HCT116 (cell line): ENCODE measurements around the gene ATOH8. TPM values are rescaled to one million over a fixed set of nuclear protein-coding genes. Genes with fewer than 3 reads are reported as not detected.

Experiments
- ATAC-seq: fragments of 200-7000 bp; cut with Tn5 transposase; 2 replicates; pipeline ENCODE4 v1.9.1; 2020; ENCODE audit warnings: mild to moderate bottlenecking, moderate library complexity
- BruUV-seq: library from RNA; stranded (reverse); fragments of 400-500 nt; replicated peaks from 2 replicates; lab custom pipeline; 2021; lab: Mats Ljungman, UMichigan
- CTCF ChIA-PET: fragments of 300-600 bp; sonication (Branson Sonifier 250); formaldehyde crosslinking; loops from one replicate; lab custom pipeline; 2021; ENCODE audit warnings: antibody characterized with exemption; lab: Charles Lee
- POLR2A ChIA-PET: fragments of 300-600, 350-600 bp; sonication (Branson Sonifier 250); formaldehyde crosslinking; loops from one replicate; lab custom pipeline; 2021; ENCODE audit warnings: antibody characterized with exemption; lab: Charles Lee
- RAD21 ChIA-PET, 2 experiments: fragments of 300-600 bp; sonication (Branson Sonifier 250); formaldehyde crosslinking; loops; one replicate each; lab custom pipeline; 2023; ENCODE audit warnings: low total read pairs in 2 of 2; ENCODE audit not compliant: uncharacterized antibody in 2 of 2, unreplicated experiment in 2 of 2, low non-redundant PET in 1 of 2; lab: Charles Lee
- DNase-seq: peaks from one replicate; pipeline ENCODE4 v3.0.0-alpha.2; 2010; ENCODE audit warnings: low read depth, low spot score
- H2AFZ ChIP-seq: fragments of 200-600 bp; shearing (Covaris generic), sonication (generic); 2 replicates; pipeline ENCODE4 v1.6.1; 2017; ENCODE audit warnings: low read depth, mixed run types, mixed read lengths, antibody characterized with exemption, low read length; ENCODE audit not compliant: poor library complexity, severe bottlenecking
- H3K27ac ChIP-seq: 2 replicates; pipeline ENCODE4 v1.5.1; 2012; ENCODE audit warnings: low read depth, low read length
- H3K27me3 ChIP-seq: fragments of 200-600 bp; sonication (generic); 2 replicates; pipeline ENCODE4 v1.6.1; 2016; ENCODE audit warnings: mixed run types, low read length, mixed read lengths; ENCODE audit not compliant: insufficient read depth
- H3K36me3 ChIP-seq, 2 experiments: fragments of 200-500 bp in 1 of 2; fragments of 200-600 bp in 1 of 2; sonication (Bioruptor generic) in 1 of 2; sonication (generic) in 1 of 2; 2 replicates each; pipeline versions ENCODE4 v1.5.1 to v1.6.1; 2014 to 2016; ENCODE audit warnings: low read length in 2 of 2, inconsistent platforms in 1 of 2, mixed read lengths in 1 of 2, mixed run types in 1 of 2; ENCODE audit not compliant: insufficient read depth in 2 of 2, control insufficient read depth in 1 of 2
- H3K4me1 ChIP-seq, 2 experiments: fragments of 200-600 bp in 1 of 2; sonication (generic) in 1 of 2; 2 replicates each; pipeline versions ENCODE4 v1.5.1 to v1.6.1; 2012 to 2017; ENCODE audit warnings: low read length in 2 of 2, inconsistent platforms in 1 of 2, mild to moderate bottlenecking in 1 of 2, mixed read lengths in 1 of 2, mixed run types in 1 of 2, moderate library complexity in 1 of 2; ENCODE audit not compliant: insufficient read depth in 2 of 2, control insufficient read depth in 1 of 2
- H3K4me2 ChIP-seq: fragments of 200-600 bp; sonication (generic); 2 replicates; pipeline ENCODE4 v1.6.1; 2017; ENCODE audit warnings: mixed run types, low read length, mixed read lengths
- H3K4me3 ChIP-seq, 2 experiments: fragments of 200-600 bp in 1 of 2; sonication (generic) in 1 of 2; replicated peaks in 1 of 2; 2 replicates each; pipeline ENCODE4 v1.5.1; 2011 to 2016; ENCODE audit warnings: low read length in 2 of 2, control low read depth in 1 of 2, low read depth in 1 of 2, mild to moderate bottlenecking in 1 of 2, mixed read lengths in 1 of 2, mixed run types in 1 of 2
- H3K79me2 ChIP-seq: fragments of 200-600 bp; sonication (generic); 2 replicates; pipeline ENCODE4 v1.6.1; 2017; ENCODE audit warnings: mild to moderate bottlenecking, mixed run types, low read length, moderate library complexity, mixed read lengths; ENCODE audit not compliant: insufficient read depth
- H3K9ac ChIP-seq: fragments of 200-600 bp; sonication (generic); 2 replicates; pipeline ENCODE4 v1.6.1; 2016; ENCODE audit warnings: low read length, mixed read lengths
- H3K9me2 ChIP-seq: fragments of 200-600 bp; sonication (generic), shearing (Covaris generic); 2 replicates; pipeline ENCODE4 v1.6.1; 2017; ENCODE audit warnings: mixed run types, mild to moderate bottlenecking, moderate library complexity; ENCODE audit not compliant: insufficient read depth
- H3K9me3 ChIP-seq, 2 experiments: fragments of 200-500 bp in 1 of 2; fragments of 200-600 bp in 1 of 2; sonication (Bioruptor generic) in 1 of 2; sonication (generic) in 1 of 2; 2 replicates each; pipeline ENCODE4 v1.6.1; 2014 to 2017; ENCODE audit warnings: low read length in 2 of 2, mixed read lengths in 2 of 2, inconsistent platforms in 1 of 2, low read depth in 1 of 2, mild to moderate bottlenecking in 1 of 2, mixed run types in 1 of 2, moderate library complexity in 1 of 2; ENCODE audit not compliant: control insufficient read depth in 1 of 2, insufficient read depth in 1 of 2
- H4K20me1 ChIP-seq: fragments of 200-600 bp; sonication (generic), shearing (Covaris generic); 2 replicates; pipeline ENCODE4 v1.6.1; 2017; ENCODE audit warnings: mixed run types, mild to moderate bottlenecking, moderate library complexity; ENCODE audit not compliant: insufficient read depth
- ATF3 ChIP-seq: IDR thresholded peaks from 2 replicates; pipeline ENCODE4 v1.6.1; 2012
- CEBPB ChIP-seq: IDR thresholded peaks from 2 replicates; pipeline ENCODE4 v1.6.1; 2012; ENCODE audit warnings: low read depth
- JUND ChIP-seq: IDR thresholded peaks from 2 replicates; pipeline ENCODE4 v1.6.1; 2012
- SIN3A ChIP-seq: IDR thresholded peaks from 2 replicates; pipeline ENCODE4 v1.6.1; 2012; ENCODE audit warnings: low read depth
- SRF ChIP-seq: IDR thresholded peaks from 2 replicates; pipeline ENCODE4 v1.6.1; 2012; ENCODE audit warnings: low read depth
- TCF7L2 ChIP-seq: IDR thresholded peaks from 2 replicates; pipeline ENCODE4 v1.7.0; 2011; ENCODE audit warnings: borderline replicate concordance, inconsistent platforms; ENCODE audit not compliant: insufficient read depth, insufficient read length; ENCODE audit errors: extremely low read depth
- intact Hi-C: fragments of 100-400 bp; cut with micrococcal nuclease; formaldehyde crosslinking; loops from 2 replicates; pipeline ENCODE4 v1.10.0; 2022
- total RNA-seq: library from RNA; stranded (reverse); gene quantifications from one replicate; pipeline ENCODE4 v1.2.1, GENCODE V29; 2021; ENCODE audit not compliant: unreplicated experiment
- TF ChIP-seq, protein P1 (sequence below): IDR thresholded peaks from 2 replicates; pipeline ENCODE4 v1.6.1; 2011; ENCODE audit warnings: mild to moderate bottlenecking, low read length, moderate library complexity; ENCODE audit not compliant: insufficient replicate concordance; ENCODE audit errors: extremely low read depth

Gene ATOH8
- total RNA-seq, 1 experiment from 2014 or later = 0.74 TPM

DNA sequence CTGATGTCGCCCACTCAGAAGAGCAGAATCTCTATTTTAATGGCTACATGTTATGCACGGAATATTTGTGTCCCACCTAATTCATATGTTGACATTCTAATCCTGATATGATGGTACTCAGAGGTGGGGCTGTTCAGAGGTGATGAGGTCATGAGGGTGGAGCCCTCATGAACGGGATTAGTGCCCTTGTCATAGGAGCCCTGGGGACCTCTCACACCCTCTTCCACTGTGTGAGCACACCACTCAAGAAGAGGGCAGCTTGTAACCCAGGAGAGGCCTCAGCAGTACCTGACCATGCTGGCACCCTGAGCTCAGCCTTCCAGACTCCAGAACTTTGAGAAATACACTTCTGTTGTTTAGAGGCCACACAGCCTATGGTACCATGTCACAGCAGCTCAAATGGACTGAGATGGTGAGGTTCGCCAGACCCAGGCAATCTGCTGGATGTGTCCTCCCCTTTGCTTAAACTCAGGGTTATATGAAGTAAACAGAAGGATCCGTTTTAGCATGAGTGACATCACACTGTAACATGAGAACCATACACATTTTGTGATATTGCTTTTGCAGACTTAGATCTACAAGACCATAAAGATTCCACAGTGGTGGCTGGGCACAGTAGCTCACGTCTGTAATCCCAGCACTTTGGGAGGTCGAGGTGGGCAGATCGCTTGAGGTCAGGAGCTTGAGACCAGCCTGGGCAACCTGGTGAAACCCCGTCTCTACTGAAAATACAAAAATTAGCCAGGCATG is 48.7 kb downstream of the ATOH8 start:
- no peak overlapping the region for H2AFZ ChIP-seq
- H4K20me1 ChIP-seq = no peaks in the 10 kb centered on the region
- no peak overlapping the region for H3K4me3 ChIP-seq
- ATAC-seq = no peak
- ChIA-PET RAD21 (no interaction called here), CTCF (interaction anchor here (1.5 to 1.6 kb wide), 3 partner anchors 8 to 73 kb away, joined by 3 to 4 read pairs (median 4); no protein-coding TSS in a partner anchor), POLR2A (no interaction called here)
- H3K9ac ChIP-seq = no peak overlapping the region
- TF ChIP-seq SIN3A = no peak
- no peak for TF ChIP-seq CEBPB
- TF ChIP-seq, protein P1, sequence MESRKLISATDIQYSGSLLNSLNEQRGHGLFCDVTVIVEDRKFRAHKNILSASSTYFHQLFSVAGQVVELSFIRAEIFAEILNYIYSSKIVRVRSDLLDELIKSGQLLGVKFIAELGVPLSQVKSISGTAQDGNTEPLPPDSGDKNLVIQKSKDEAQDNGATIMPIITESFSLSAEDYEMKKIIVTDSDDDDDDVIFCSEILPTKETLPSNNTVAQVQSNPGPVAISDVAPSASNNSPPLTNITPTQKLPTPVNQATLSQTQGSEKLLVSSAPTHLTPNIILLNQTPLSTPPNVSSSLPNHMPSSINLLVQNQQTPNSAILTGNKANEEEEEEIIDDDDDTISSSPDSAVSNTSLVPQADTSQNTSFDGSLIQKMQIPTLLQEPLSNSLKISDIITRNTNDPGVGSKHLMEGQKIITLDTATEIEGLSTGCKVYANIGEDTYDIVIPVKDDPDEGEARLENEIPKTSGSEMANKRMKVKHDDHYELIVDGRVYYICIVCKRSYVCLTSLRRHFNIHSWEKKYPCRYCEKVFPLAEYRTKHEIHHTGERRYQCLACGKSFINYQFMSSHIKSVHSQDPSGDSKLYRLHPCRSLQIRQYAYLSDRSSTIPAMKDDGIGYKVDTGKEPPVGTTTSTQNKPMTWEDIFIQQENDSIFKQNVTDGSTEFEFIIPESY = no peak
- DNase-seq = no peak
- no peaks in the 10 kb centered on the region for H3K79me2 ChIP-seq
- no peaks in the 10 kb centered on the region for H3K27me3 ChIP-seq
- BruUV-seq = no TSS peak
- intact Hi-C loops = no loop called here
- peaks cover 11 to 19% of the 10 kb centered on the region in 2 experiments; a peak in 3 of 4 replicates for H3K4me1 ChIP-seq
- H3K9me2 ChIP-seq = no peaks in the 10 kb centered on the region
- H3K27ac ChIP-seq = no peak overlapping the region
- H3K9me3 ChIP-seq = no peaks in the 10 kb centered on the region
- H3K36me3 ChIP-seq = no peaks in the 10 kb centered on the region
- no peak overlapping the region for H3K4me2 ChIP-seq

DNA sequence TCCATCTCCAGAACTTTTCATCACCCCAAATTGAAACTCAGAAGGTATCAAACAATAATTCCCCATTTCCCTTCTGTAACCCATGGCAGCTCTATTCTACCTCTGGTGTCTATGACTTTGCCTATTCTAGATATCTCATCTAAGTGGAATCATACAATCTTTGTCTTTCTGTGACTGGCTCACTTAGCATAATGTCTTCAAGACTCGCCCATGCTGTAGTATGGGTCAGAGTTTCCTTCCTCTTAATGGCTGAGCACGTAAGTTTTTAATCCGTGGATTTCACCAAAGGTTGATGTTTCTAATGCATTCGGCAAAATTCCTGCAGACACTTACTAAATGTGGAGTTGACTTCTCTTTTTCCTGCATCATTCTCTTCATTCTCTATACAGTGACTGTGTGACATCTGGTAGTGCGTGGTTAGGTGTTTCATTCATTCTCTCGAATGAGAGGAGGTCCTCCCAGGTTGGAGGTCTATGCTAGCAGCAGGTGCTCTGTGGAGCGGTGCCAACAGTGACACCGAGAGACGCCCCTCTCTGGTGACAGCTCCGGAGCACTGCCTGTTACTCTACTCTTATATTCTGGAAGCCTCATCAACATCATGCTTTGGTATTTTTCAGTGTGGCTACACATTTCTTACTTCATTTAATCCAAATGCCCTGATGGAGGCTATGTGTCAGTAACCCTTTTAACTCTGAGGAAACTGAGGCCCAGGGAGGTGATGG is 50.1 kb downstream of the ATOH8 start:
- CTCF ChIA-PET = interaction anchor here (1.5 to 1.6 kb wide), 2 partner anchors 9 to 75 kb away, joined by 3 to 4 read pairs; no protein-coding TSS in a partner anchor
- no TSS peak for BruUV-seq
- Histone ChIP-seq H3K79me2 (no peaks in the 10 kb centered on the region), H3K9me2 (no peaks in the 10 kb centered on the region), H3K4me3 (no peak overlapping the region), H3K27me3 (no peaks in the 10 kb centered on the region), H3K9me3 (no peaks in the 10 kb centered on the region), H3K36me3 (no peaks in the 10 kb centered on the region), H3K9ac (no peak overlapping the region), H4K20me1 (no peaks in the 10 kb centered on the region), H3K4me2 (no peak overlapping the region), H3K27ac (no peak overlapping the region), H2AFZ (peak overlapping the region; percentile 83)
- DNase-seq = no peak
- RAD21 ChIA-PET = no interaction called here
- ATAC-seq = no peak
- intact Hi-C loops = loop anchor here (2.0 kb wide), 1 partner anchor 53 kb away; no protein-coding TSS in a partner anchor
- POLR2A ChIA-PET = no interaction called here
- TF ChIP-seq ATF3 = no peak
- TF ChIP-seq SRF = no peak
- no peak for TF ChIP-seq CEBPB
- TF ChIP-seq TCF7L2 = no peak
- TF ChIP-seq JUND = no peak
- TF ChIP-seq, all 23 proteins: peak for 0
- peaks cover 11 to 17% of the 10 kb centered on the region in 2 experiments; a peak in 3 of 4 replicates for H3K4me1 ChIP-seq
